Erythroblast (primary cell): ENCODE results near the gene POLL.
A peak's percentile ranks its signal among the peaks of the same experiment; 100 is the strongest.

ENCODE experiments used
- GATA1 ChIP-seq: IDR thresholded peaks from 2 replicates; pipeline ENCODE4 v1.6.1; 2011; ENCODE audit warnings: low read depth, mild to moderate bottlenecking, control low read depth, low read length, moderate library complexity
- POLR2A ChIP-seq: IDR thresholded peaks from 2 replicates; pipeline ENCODE4 v1.6.1; 2011; ENCODE audit warnings: mild to moderate bottlenecking, low read length

- peak; percentile 34 for TF ChIP-seq POLR2A
- TF ChIP-seq GATA1 = no peak
Observed at GRCh38 chr10:101572785-101573184, 15.3 kb downstream of the POLL start.
